Measurements from ENCODE around the gene LENG1. TPM values are rescaled to one million over a fixed set of nuclear protein-coding genes. Genes with fewer than 3 reads are reported as not detected.

Gene LENG1
- total and polyA plus RNA-seq, 9 of the 15 experiments (the other 6 are each of a cell fraction or from before 2014, with no cell fraction given) = 0.30 to 10.5 (median 4.7) TPM

- no peak for TF ChIP-seq GTF2E2 (tag; IDR thresholded peaks at IDR 0.05)
- no peak for TF ChIP-seq THAP7 (CRISPR knock-in tag; IDR thresholded peaks at IDR 0.05)
- no peak for TF ChIP-seq HNRNPH1 (optimal IDR thresholded peaks at IDR 0.05; ENCODE audit: low read depth, low read length)
- TF ChIP-seq MAZ (CRISPR knock-in tag; conservative IDR thresholded peaks at IDR 0.05 in 1 of 2, IDR thresholded peaks at IDR 0.05 in 1 of 2) = peak; percentile 50 to 65; a peak in 1 of 4 replicates
- peak; percentile 47; the same call in 1 of the 2 replicates for TF ChIP-seq KLF13 (tag; IDR thresholded peaks at IDR 0.05; ENCODE audit: borderline replicate concordance, low read depth)
- TF ChIP-seq FOXJ2 (tag; IDR thresholded peaks at IDR 0.05) = peak; percentile 97
- no peak for TF ChIP-seq PPARD (CRISPR knock-in tag; IDR thresholded peaks at IDR 0.05)
- TF ChIP-seq ZC3H4 (CRISPR knock-in tag; IDR thresholded peaks at IDR 0.05; ENCODE audit: borderline replicate concordance) = peak; percentile 62; the same call in 1 of the 2 replicates
- TF ChIP-seq XRCC3 (IDR thresholded peaks at IDR 0.05) = no peak
- TF ChIP-seq RBFOX2 (IDR thresholded peaks at IDR 0.05; ENCODE audit: low read depth, low read length) = peak; percentile 63
- no peak; a peak in 1 of 6 replicates for TF ChIP-seq CTCF (IDR thresholded peaks at IDR 0.05 in 2 of 3, conservative IDR thresholded peaks at IDR 0.05 in 1 of 3; ENCODE audit: insufficient read depth in 2 of 3, low read depth in 1 of 3, low read length in 3 of 3)
- 0 out of 2 replicates have a peak, but pooled peaks have one; percentile 87 for TF ChIP-seq TAF15 (IDR thresholded peaks at IDR 0.05; ENCODE audit: low read depth, low read length)
- TF ChIP-seq SUPT5H (IDR thresholded peaks at IDR 0.05) = peak; percentile 95
- no peak for TF ChIP-seq ZNF280A (IDR thresholded peaks at IDR 0.05; ENCODE audit: low read depth, partially characterized antibody)
- no peak for TF ChIP-seq UBTF (IDR thresholded peaks at IDR 0.05; ENCODE audit: borderline replicate concordance in 1 of 2, low read depth in 2 of 2, low read length in 2 of 2)
- TF ChIP-seq ZFP30 (CRISPR knock-in tag; IDR thresholded peaks at IDR 0.05; ENCODE audit: borderline replicate concordance) = no peak
Measured at GRCh38 chr19:54207983-54208783, 48.7 kb upstream of the LENG1 start (continued).

All from K562 (cell line).